Inferior parietal cortex (tissue), 1 donor: ENCODE measurements around the gene SYTL2.
A peak's percentile ranks its signal among the peaks of the same experiment; 100 is the strongest.

Experiments
- DNase-seq: peaks from one replicate; pipeline ENCODE4 v3.0.0-alpha.2; 2016; ENCODE audit errors: extremely low spot score

Gene SYTL2

GRCh38 chr11:85651118-85651517, 159.8 kb downstream of the SYTL2 start:
- DNase-seq = no peak

DNA sequence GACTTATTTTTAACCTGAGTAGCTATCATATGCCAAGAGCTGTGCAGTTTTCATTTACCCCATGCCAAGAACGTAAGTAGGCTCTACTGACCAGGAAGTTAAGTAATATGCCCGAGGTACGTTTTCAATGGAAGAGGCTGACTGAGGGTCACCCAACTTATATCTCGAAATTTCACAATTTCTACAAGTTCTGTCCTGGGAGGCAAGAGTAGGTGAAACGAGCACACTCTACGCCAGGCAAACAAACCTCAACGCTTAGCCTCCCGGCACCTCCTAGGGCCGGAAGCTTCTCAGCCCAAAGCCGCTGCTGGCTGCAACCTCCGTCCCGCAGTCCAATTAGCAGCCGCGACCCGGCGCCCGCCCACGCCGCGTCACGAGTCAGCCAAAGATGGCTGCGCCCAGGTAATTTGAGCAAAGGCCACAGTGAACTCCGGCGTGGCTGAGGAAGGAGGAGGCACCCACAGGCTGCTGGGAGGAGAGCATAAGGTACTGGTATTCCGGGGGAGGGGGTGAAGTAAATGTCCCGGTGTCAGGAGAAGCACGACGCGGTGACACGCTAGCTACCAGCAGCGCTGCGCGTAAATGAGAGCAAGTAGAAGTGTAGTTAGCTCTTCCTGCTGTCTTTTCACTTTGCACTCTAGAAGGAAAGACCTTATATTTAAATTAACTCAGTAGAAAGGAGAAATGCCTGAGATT, 163.2 kb downstream of the SYTL2 start, which contains the start of gene TMEM126A:
Gene TMEM126A, plus strand, starts transcription at position 364 of the 696 bp plus-strand sequence. CDS start 2,289 bp downstream, outside the sequence.
- DNase-seq = peak; percentile 91

DNA sequence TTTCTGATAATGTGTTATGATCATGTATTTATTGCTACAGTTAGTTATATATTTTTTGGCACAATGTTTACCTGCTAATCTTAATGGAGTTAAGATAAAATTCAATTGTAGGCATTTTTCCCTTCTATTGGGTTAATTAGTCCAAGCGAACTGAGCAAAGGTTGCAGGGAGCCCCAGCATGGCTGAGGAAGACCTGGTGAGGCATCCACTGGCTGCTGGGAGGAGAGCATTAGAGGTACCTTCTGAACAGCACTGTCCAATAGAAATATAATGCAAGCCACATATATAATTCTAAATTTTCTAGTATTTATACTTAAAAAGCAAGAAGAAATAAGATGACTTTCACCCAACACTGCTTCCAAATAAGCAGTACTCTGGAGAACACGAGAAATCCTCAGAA, 163.9 kb downstream of the SYTL2 start:
- DNase-seq = no peak
